Measurements from ENCODE around the gene NCAM1.

Gene NCAM1

GRCh38 chr11:113261709-113262475 lies 300.7 kb downstream of the NCAM1 start:
- DNase-seq = no peak

GRCh38 chr11:113262594-113262993 lies 301.4 kb downstream of the NCAM1 start:
- no peak for DNase-seq

GRCh38 chr11:113263458-113264259 lies 302.4 kb downstream of the NCAM1 start:
- no peak for DNase-seq

DNA sequence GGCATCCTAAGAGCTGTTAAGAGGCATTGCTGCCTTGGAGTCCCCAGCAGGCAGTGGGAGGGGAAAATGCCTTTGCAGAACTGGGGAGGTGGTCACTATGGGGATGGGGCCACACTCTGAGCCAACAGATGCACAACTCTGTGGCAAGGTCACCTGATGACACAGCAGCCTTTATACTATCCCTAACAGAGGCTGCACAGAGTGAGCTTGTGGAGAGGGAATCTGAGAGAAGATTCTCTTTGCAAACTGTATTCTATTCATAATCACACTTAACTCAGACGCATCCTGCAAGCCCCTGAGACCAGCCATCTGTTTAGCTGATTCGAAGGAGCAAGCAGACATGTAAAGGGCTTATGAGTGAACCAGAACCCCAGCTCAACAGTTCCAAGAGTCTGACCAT lies 304.1 kb downstream of the NCAM1 start:
- no peak for DNase-seq

DNA sequence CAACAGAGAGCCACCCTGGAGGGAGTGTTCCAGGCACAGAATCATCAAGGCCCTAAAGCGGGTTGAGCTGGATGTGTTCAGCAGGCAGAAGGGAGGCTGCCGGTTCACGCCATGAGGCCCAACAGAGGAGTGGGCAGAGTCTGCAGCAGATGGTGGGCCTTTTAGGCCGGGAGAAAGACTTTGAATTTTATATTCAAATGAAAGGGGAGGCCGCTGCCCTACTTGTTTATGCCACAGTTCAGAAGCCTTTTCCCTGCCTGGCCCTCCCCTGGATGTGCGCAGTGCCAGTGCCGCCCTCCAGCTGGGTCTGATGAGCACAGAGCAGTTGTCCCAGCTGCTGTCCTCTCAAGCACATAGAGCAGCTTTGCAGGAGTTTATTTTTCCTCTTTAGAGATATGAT lies 306.3 kb downstream of the NCAM1 start:
- DNase-seq = no peak

DNA sequence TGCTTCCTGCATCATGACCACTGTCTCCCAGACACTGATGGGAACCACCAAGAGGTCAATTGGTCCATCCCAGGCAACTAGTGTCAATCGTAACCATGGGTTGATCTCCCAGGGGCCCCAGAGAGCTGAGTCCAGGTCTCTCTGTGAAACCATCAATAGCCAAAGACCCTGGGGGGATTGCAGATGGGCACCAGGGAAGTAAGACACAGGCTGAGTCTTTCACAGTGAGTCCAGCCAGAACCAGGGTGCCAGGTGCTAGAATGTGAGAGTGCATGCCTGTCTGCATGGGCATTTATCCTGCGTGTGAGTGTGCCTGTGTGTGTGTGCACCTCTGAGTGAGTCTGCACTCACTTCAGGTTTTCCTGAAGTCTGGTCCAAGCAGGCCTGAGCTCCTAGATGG lies 307.9 kb downstream of the NCAM1 start:
- DNase-seq = no peak

- DNase-seq = no peak
These were observed 308.4 kb downstream of the NCAM1 start for GRCh38 chr11:113269636-113270035.

- no peak for DNase-seq
These were observed 308.9 kb downstream of the NCAM1 start for GRCh38 chr11:113270080-113270479.

DNA sequence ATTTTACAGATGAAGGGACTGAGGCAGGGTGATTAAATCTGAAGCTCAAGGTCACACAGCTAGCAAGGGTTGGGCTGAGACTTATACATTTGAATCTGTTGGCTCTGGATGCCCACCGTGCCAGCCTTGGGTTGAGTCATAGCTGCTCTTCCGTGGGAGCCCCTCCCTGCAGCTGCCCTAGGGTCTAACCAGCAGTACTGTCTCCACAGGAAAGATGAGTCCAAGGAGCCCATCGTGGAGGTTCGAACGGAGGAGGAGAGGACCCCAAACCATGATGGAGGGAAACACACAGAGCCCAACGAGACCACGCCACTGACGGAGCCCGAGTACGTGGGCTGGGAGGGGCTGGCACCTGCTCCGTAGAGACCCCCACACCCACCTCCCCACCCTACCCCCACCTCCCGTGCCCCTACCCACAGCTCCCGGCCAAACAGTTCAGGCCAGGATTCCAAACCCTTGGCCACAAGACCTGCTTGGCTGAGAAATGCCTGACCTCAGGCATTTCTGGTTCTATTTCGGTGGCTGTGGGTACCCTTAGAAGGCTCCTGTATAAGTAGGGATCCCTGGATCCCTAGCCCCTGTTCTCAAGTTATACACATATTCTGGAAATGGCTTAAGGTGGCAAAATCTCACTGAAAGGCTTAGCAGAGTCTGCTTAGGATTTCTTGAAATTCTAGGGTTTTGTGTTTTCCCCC lies 310.5 kb downstream of the NCAM1 start:
- no peak for DNase-seq

DNA sequence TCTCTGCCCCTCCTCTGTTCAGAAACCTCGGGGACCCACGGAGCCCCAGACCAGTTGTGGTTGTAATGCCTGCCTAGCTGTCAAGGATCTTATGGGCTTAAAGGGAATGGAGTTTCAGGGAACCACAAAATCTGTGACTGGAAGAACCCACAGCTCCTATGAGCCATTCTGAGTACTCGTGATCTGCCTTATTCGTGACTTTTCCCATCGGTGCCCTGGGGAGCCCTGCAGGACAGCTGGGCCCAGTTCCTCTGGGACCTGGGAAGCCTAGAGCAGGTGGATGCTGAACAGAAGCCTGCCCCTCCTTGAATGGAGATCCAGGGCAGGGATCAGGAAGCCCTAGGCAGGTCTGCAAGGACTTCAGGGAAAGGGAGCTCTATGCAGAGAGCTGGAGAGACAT lies 311.1 kb downstream of the NCAM1 start:
- no peak for DNase-seq

GRCh38 chr11:113272927-113273615 lies 311.9 kb downstream of the NCAM1 start:
- DNase-seq = no peak

- DNase-seq = no peak
These were observed 312.5 kb downstream of the NCAM1 start for GRCh38 chr11:113273720-113274119.

GRCh38 chr11:113274713-113275582 lies 313.7 kb downstream of the NCAM1 start:
- DNase-seq = no peak

DNA sequence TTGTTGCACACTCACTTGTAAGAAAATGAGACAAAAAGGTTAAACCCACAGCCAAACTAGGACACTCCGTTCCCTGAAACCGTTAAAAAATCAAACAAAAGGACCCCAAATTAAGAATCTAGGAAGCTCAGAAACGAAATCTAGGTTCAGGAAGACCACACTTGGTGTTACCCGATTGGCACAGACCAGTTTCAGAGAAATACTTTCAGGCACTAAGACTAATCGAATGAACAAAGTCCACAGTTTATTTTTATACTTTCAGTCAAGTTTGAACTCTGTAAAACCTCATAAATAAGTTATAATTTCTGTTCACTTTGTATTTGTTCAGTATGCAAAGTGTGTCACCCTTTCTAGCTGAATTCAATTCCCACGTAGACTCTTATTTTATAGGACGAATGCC lies 314.4 kb downstream of the NCAM1 start:
- DNase-seq = no peak

DNA sequence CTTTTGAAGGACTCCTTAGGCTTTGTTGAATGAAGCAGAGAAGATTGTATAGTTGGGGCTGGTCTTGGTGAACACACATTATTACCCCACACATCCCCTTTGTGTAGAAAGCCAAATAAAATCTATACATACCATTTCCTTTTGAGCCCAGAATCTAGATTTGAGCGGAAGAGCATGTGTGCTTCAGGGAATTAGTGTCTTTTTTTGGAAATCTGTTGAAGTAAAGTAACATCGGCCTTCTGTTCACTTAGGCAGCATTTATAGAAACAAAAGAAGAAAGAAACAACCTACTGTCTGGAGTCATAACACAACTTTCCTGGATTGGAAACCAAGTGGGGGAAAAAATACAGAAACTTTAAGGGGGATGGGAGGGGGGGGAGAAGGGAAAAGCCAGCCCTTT lies 315.2 kb downstream of the NCAM1 start:
- no peak for DNase-seq

- no peak for DNase-seq
These were observed 316.7 kb downstream of the NCAM1 start for GRCh38 chr11:113277907-113278306.

DNA sequence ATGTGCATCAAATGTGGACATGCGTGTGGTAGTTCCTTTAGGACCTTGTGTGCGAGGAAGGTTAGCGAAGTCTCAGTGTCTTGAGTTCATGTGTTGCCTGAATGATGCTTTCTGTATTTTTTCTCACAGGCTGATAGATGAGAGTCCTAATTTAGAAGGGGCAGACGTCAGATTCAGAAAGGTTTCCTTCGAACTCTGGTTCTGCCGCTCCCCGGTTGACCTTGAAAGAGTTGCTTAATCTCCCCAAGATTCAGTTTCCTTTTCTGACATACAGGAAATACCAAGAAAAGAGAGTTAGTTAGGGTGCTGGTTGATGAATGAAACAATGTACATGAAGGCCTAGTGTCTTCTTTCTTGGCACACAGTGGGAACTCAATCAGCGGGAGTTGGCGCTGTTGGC lies 317.3 kb downstream of the NCAM1 start:
- no peak for DNase-seq

DNA sequence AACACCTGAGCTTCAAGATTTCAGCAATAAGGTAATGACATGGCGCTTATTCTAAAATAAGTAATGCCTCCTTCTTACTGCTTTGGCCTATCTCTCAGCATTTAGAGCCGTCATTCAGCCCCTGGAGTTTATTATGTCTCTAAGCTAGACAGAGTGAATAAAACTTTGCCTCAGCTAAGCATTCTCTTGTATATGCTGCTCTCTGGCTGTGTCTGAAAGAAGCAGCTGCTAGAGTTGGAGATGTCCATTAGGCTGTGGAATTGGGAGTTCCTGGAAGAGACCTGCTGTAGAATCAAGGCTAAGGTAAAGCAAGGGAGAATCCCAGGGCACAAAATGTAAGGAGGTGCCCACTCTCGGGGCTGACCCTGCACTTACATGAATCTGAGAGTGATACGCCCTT lies 317.7 kb downstream of the NCAM1 start:
- no peak for DNase-seq

DNA sequence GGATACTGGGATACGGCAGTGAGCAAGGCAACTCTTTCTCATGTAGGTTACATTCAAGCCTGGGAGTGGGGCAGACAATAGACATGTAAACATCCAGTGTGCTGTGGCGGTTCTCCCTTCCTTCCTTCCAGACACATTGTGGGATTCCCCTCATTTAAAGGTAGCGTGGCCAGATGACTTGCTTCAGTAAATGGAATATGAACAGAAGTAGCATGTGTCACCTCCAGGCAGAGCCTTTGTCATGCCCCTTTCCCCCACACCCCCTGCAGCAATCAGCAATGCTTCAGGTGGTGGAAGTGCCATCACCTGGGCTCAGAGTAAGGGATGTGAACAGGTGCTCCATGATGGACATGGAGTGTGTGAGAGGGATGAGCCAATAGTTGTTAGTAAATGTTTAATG lies 318.4 kb downstream of the NCAM1 start:
- no peak for DNase-seq

DNA sequence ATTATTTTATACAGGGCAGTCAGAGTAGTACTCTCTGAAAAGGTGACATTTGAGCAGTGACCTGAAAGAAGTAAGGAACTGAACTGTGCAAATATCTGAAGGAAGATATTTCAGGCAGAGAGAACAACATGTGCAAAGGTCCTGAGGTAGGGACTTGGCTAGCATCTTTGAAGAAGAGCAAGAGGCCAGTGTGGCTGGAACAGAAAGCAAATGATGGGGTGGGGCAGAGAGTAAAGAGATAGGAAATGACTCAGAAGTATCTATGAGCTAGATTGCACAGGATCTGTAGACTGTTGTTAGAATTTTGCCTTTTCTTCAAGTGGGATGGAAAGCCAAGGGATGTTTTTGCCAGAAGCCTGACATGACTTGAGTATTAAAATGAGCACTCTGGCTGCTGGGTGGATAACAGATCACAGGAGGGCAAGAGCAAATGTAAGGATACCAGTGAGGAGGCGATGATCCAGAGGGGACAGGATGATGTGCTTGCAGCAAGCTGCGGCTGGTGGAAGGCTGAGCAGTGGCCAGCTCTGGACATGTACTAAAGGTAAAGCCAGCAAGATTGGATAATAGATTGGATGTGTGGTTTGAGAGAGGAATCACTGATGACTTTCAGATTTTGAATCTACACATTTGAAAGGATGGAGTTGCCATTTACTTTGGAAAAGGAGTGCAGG lies 320.0 kb downstream of the NCAM1 start:
- no peak for DNase-seq

GRCh38 chr11:113282898-113283437 lies 321.7 kb downstream of the NCAM1 start:
- no peak for DNase-seq
